Measurements from ENCODE around the gene SFT2D1.
"Not testable (repeated sequence)": the region's sequence is repeated elsewhere in the genome, so short reads cannot be mapped to it uniquely, and the experiment has no call there.

DNA sequence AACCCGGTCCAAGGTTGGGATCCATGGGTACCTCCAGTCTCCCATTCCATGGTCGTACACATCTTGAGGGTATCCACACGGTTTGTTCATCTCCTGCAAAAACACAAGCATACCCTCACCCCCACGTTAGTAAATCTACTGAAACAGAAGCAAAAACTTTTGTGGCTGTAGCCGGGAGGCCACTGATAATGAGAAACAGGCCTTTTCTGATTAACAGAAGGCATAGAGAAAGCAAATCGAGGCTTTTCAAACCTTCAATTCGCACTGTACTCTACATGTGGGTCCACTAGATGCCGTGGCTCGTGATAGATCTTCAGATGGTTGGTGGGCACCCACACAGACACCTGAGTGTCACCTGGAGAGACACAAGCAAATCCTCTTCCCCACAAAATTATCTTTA lies 3.3 kb upstream of the SFT2D1 start:
- TF ChIP-seq, protein P1, sequence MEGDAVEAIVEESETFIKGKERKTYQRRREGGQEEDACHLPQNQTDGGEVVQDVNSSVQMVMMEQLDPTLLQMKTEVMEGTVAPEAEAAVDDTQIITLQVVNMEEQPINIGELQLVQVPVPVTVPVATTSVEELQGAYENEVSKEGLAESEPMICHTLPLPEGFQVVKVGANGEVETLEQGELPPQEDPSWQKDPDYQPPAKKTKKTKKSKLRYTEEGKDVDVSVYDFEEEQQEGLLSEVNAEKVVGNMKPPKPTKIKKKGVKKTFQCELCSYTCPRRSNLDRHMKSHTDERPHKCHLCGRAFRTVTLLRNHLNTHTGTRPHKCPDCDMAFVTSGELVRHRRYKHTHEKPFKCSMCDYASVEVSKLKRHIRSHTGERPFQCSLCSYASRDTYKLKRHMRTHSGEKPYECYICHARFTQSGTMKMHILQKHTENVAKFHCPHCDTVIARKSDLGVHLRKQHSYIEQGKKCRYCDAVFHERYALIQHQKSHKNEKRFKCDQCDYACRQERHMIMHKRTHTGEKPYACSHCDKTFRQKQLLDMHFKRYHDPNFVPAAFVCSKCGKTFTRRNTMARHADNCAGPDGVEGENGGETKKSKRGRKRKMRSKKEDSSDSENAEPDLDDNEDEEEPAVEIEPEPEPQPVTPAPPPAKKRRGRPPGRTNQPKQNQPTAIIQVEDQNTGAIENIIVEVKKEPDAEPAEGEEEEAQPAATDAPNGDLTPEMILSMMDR (IDR thresholded peaks at IDR 0.05) = not testable (repeated sequence)
- TF ChIP-seq POLR2A (IDR thresholded peaks at IDR 0.05) = not testable (repeated sequence)

All from Peyer's patch (tissue), 4 donors.